GM19240 (cell line): ENCODE measurements around the gene RAB30.
A peak's percentile ranks its signal among the peaks of the same experiment; 100 is the strongest.

Experiments used
- DNase-seq: peaks from one replicate; pipeline ENCODE4 v3.0.0; 2011; ENCODE audit warnings: low spot score; ENCODE audit not compliant: insufficient read length

RAB30 gene

GRCh38 chr11:83071567-83072349 lies at the start of gene RAB30:
Gene RAB30, minus strand, starts transcription at chr11:83071897. Its CDS starts 74,581 bp downstream, at chr11:82997316.
- peak; percentile 78 for DNase-seq

GRCh38 chr11:83120327-83120726 lies 48.6 kb upstream of the RAB30 start:
- no peak for DNase-seq

- no peak for DNase-seq
These were observed 47.5 kb upstream of the RAB30 start for GRCh38 chr11:83119216-83119615.

- DNase-seq = no peak
These were observed 47.1 kb upstream of the RAB30 start for GRCh38 chr11:83118814-83119213.

- DNase-seq = no peak
These were observed 44.4 kb upstream of the RAB30 start for GRCh38 chr11:83116015-83116641.

- no peak for DNase-seq
These were observed 43.9 kb upstream of the RAB30 start for GRCh38 chr11:83115551-83115950.

GRCh38 chr11:83115026-83115425 lies 43.3 kb upstream of the RAB30 start:
- DNase-seq = no peak

- DNase-seq = no peak
These were observed 41.2 kb upstream of the RAB30 start for GRCh38 chr11:83112886-83113285.

- no peak for DNase-seq
These were observed 33.5 kb upstream of the RAB30 start for GRCh38 chr11:83105168-83105567.

GRCh38 chr11:83102834-83103233 lies 31.1 kb upstream of the RAB30 start:
- no peak for DNase-seq

- DNase-seq = no peak
These were observed 25.9 kb upstream of the RAB30 start for GRCh38 chr11:83097429-83098075.

- DNase-seq = no peak
These were observed 21.9 kb upstream of the RAB30 start for GRCh38 chr11:83093634-83094033.

GRCh38 chr11:83092488-83093384 lies 21.0 kb upstream of the RAB30 start:
- no peak for DNase-seq

- no peak for DNase-seq
These were observed 17.3 kb upstream of the RAB30 start for GRCh38 chr11:83088965-83089364.

- no peak for DNase-seq
These were observed 15.3 kb upstream of the RAB30 start for GRCh38 chr11:83087035-83087434.

- DNase-seq = no peak
These were observed 8.1 kb upstream of the RAB30 start for GRCh38 chr11:83079820-83080219.

GRCh38 chr11:83078269-83078668 lies 6.6 kb upstream of the RAB30 start:
- no peak for DNase-seq

GRCh38 chr11:83073884-83074283 lies 2.2 kb upstream of the RAB30 start:
- no peak for DNase-seq

- DNase-seq = no peak
These were observed 1.6 kb upstream of the RAB30 start for GRCh38 chr11:83073258-83073657.

GRCh38 chr11:83072350-83073242 lies 899 bp upstream of the RAB30 start:
- no peak for DNase-seq
